Uterine smooth muscle cell (primary cell): ENCODE data around the gene WDR86. TPM values are rescaled to one million over a fixed set of nuclear protein-coding genes. Genes with fewer than 3 reads are reported as not detected.

ENCODE experiments used
- total RNA-seq: library from RNA; depleted of rRNA; stranded (reverse); fragments of >200 nt; gene quantifications from 2 replicates; pipeline ENCODE4 v1.2.3, GENCODE V29; 2014

WDR86 gene
- total RNA-seq: 0.22 TPM in 1 of 2 replicates, not detected in the other

GRCh38 chr7:151409667-151410404, at the start of gene WDR86:
WDR86 (minus strand) TSS chr7:151410038; CDS start chr7:151409589, 449 bp downstream.

GRCh38 chr7:151439855-151440798, 30.3 kb upstream of the WDR86 start, which contains the start of gene CRYGN:
CRYGN (minus strand) TSS chr7:151440141; CDS start chr7:151439917, 224 bp downstream.

GRCh38 chr7:151341357-151342101, 68.3 kb downstream of the WDR86 start, which contains the start of gene NUB1:
NUB1 (plus strand) TSS chr7:151341812; CDS start chr7:151345350, 3,538 bp downstream.

Other genes starting within 250 kb of the WDR86 start
- not detected in 2 replicates for gene GBX1, start 242.3 kb downstream of the WDR86 start, total RNA-seq
- gene ASB10, start 222.8 kb downstream of the WDR86 start, total RNA-seq: not detected in 2 replicates
- not detected in 2 replicates for gene H2BK1, start 199.6 kb downstream of the WDR86 start, total RNA-seq
- 57.7 and 84.9 TPM in 2 replicates for gene ABCF2, start 182.8 kb downstream of the WDR86 start, total RNA-seq
- 60.8 and 86.1 TPM in 2 replicates for gene CHPF2, start 177.6 kb downstream of the WDR86 start, total RNA-seq
- gene SMARCD3, start 161.3 kb downstream of the WDR86 start, total RNA-seq: 25.6 and 35.7 TPM in 2 replicates
- gene NUB1, start 68.2 kb downstream of the WDR86 start, total RNA-seq: 48.4 and 51.2 TPM in 2 replicates
- gene CRYGN, start 30.1 kb upstream of the WDR86 start, total RNA-seq: 0.25 TPM in 1 of 2 replicates, not detected in the other
- gene RHEB, start 109.9 kb upstream of the WDR86 start, total RNA-seq: 72.6 and 73.9 TPM in 2 replicates